Dedifferentiated amniotic fluid mesenchymal stem cell (primary cell): ENCODE data around the gene GRIN1.

ENCODE experiments used
- DNase-seq: peaks from one replicate; pipeline ENCODE4 v3.0.0-alpha.2; 2016; ENCODE audit errors: extremely low spot score

GRIN1 gene

DNA sequence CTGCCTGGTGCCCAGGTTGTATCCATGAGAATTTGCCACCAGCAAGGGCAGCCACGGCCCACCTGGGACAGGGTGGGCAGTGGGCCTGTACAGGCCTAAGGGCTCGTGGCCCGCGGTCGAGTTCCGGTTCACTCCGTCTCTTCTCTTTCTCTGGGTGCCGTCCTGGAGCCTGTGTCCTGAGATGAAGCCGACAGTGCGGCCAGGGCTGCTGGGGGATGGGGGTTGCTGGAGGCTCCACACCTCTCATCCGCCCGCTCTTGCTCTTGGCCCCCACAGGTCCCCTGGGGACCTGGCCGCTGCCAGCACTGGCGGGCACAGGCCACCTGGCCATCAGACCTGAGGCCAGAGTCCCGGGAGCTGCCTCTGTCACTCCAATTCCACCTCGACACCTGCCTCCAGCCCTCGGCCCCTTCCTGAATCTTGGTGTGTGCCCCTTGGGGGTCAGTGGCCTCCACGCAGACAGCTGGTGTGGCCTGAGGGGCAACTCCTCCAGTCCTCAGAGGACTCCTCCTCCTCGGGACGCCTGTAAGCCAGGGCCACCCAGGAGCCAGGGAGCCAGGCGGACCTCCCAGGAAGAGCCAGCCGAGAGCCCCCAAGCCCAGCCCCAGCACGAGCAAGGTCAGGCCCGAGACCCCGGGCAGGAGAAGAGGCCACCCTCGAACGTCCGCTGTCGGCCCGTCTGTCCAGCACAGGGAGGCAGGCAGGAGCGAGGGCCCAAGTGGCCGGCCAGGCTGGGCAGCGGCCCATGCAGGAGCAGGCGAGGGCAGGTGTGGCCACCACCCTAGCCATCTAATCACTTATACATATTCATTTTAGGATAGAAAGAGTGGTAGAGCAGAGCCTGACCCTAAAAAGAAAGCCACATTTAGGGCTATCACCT is 25.7 kb downstream of the GRIN1 start:
- DNase-seq = no peak

- no peak for DNase-seq
These were observed 26.4 kb downstream of the GRIN1 start for GRCh38 chr9:137165250-137165836.

GRCh38 chr9:137166380-137167229 is 27.7 kb downstream of the GRIN1 start:
- no peak for DNase-seq

DNA sequence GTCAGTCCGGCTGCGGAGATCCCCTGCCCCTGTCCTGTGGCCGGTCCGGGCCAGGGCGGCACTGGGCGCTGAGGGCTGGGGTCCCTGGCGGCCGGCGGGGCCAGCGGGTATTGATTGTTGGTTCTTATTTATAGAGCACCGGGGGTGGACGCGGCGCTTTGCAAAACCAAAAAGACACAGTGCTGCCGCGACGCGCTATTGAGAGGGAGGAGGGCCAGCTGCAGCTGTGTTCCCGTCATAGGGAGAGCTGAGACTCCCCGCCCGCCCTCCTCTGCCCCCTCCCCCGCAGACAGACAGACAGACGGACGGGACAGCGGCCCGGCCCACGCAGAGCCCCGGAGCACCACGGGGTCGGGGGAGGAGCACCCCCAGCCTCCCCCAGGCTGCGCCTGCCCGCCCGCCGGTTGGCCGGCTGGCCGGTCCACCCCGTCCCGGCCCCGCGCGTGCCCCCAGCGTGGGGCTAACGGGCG is 28.4 kb downstream of the GRIN1 start:
- no peak for DNase-seq

- DNase-seq = no peak
These were observed 29.0 kb downstream of the GRIN1 start for GRCh38 chr9:137167747-137168572.

DNA sequence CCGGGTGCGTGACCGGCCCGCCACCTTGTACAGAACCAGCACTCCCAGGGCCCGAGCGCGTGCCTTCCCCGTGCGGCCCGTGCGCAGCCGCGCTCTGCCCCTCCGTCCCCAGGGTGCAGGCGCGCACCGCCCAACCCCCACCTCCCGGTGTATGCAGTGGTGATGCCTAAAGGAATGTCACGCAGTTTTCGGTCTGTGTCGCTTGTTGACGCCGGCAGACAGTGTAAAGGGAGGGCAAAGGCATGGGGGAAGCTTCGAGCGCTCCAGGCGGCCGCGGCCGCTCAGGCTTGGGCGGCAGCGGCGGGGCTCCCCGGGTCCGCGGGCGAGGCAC is 29.6 kb downstream of the GRIN1 start:
- DNase-seq = no peak

DNA sequence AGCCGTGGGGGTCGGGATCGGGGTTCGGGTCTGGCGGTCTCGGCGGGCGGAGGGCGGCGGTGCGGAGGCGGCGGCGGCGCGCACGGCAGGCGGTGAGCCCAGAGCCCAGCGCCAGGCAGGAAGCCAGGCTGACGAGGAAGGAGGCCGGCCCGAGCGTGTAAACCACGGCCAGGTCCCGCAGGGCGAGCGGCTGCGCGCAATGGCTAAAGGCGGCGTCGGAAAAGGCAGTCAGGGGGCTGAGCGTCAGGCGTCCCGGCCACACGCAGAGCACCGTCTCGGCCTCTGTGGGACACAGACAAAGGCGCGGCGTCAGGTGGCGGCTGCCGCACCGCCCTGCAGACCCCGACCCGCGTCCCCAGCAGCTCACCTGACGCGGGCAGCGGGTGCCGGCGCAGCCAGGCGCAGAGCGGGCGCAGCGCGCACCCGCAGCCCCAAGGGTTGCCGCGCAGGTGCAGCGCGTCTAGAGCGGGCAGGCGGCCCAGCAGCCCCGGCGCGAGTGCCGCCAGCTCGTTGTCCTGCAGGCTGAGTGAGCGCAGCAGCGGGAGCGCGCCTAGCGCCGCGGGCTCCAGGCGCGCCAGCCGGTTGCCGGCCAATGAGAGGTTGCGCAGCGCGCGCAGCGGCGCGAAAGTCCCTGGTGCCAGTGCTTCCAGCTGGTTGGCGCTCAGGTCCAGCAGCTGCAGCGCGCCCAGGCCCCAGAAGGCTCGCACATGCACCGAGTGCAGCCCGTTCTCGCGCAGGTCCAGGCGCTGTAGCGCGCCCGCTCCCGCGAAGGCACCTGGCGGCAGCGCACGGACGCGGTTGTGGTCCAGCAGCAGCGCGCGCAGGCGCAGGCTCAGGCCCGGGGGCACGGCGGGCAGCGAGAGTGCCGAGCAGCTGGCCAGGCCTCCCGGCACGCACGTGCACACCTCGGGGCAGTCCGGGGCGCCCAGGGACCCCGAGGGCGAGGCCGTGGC is 30.2 kb downstream of the GRIN1 start:
- DNase-seq = no peak

GRCh38 chr9:137169896-137170358 is 31.0 kb downstream of the GRIN1 start, which contains the start of gene LRRC26:
TSS of gene LRRC26 (minus strand) at chr9:137170051. CDS start at chr9:137169943, 108 bp downstream.
- no peak for DNase-seq

DNA sequence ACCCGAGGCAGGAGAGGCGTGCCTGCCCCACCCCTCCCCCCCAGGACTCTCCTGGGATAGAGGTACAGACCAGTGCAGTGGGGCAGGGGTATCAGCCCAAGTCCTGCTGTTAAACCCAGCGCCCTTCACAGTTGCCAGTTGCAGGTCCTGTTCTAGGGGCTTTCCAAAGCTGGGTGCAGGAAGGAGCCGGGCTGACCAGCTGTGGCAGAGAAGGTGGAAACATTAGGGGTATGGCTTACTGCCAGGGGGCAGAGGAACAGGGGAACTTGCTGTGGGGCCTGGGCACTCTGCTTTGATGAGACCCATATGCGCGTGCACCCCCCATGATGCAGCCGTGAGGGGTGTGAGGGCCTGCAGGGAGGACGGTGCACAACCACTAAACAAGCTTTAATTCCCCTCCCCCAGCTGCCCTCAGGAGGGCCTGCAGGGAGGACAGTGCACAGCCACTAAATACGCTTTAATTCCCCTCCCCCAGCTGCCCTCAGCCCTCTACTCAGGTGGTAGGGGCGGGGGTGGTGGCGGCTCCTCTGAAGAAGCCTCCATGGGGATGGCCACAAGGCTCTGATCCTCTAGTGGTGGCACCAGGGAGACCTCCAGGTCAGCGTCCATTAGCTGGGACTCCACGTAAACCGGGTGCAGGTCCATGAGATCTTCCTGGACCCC is 31.7 kb downstream of the GRIN1 start:
- DNase-seq = no peak

- DNase-seq = no peak
These were observed 32.4 kb downstream of the GRIN1 start for GRCh38 chr9:137171149-137171900.

DNA sequence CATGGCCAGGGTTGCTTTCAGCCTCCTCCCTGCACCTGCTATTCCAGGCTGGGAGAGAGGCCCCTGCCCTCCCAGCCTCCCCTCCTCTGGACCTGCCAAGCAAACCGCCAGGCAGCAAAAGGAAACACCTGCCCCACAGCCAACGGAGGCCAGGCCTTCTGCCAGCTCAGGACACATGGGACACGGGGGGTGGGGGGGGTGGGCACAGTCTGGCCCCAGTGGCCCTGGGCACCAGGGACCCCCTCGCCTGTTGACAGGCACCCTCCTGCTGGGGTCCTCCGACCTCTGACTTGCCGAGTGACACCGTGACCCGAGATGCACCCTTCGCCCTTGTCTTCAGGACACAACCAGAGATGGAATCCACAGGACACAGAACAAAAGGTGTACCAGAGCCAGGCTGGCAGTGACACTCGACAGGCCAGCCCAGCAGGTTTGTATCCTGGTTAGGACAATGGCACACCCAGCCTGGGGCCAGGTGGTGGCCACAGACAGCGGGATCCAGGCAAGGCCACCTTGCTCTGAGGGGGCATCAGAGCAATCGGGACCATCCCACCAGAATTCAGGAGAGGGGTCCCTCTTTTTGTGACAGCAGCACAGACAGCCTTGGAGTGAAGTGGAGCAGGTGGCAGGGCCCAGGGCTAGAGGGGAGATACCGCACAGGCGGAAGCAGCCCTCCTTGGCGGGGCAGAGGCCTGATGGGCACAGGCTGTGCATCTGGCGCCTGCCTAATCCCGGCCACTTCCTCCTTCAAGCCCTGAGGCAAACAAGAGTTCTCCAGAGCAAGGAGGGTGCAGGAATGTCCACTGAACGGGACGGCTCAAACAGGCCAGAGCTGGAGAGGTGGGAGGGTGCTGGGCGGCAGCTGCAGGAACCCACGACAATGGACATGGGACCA is 34.2 kb downstream of the GRIN1 start:
- DNase-seq = no peak

DNA sequence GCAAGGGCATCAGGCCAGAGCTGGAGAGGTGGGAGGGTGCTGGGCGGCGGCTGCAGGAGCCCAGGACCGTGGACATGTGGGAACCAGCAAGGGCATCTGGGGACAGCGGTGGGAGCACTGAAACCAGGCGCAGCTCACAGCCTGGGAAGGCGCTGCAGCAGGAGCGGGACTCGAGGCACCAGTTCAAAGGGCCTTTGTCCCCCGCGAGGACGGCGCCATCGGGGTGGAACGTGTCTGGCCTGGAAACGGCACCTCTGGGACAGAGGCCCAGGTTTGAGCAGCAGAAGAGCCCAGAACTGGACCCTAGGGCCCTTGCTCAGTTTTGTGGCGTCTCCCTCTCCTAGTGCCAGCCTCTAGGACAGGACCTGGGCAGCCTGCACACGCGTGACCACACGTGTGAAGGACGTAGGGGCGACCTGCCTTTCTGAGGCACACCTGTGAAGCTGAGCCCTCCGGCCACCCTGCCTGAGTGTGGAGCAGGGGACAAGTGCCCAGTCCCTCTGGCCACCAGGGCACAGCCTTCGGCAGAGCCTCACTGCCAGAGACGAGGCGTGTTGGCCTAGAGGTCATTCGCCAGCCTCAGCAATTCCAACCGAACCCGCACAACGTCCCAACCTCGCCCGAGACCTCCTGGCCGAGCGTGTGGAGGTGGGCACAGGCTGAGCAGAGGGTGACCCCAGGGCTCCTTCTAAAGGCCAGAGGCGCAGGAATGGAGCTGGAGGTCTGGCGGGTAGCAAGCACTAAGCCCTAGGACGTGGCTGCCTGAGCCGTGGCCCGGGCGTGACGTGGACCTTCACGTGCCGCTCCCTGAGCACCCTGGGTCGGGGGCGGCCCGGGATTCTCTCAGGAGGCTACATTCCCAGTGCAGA is 35.1 kb downstream of the GRIN1 start:
- no peak for DNase-seq

GRCh38 chr9:137174722-137175293 is 35.9 kb downstream of the GRIN1 start:
- DNase-seq = no peak

DNA sequence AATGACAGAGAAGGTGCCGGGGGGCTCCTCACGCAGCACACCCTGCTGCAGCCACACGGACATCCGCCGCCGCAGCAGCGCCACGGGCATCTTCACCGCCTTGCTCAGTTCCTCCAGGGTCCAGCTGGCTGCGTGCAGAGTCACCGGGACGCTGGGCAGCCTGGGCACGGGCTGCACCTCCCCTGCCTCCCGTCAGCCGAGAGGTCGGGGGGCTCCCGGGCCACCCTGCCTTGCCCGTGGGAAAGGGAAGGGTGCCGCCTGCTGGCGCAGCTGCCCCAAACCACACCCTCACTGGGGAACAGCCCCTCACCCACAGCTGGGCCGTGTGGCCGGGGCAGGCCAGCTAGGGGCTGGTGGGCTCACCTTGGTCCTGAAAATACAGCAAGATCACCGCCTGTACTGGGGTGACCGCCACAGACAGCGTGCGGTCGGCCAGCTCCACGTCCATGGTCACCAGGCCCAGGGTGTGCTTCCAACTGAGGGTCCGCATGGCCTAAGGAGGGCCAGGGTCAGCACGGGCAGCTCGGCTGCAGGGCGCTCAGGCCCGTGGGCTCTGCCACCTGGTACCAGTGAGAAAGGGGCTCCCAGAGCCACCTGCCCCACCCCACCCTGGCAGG is 36.5 kb downstream of the GRIN1 start:
- DNase-seq = no peak

DNA sequence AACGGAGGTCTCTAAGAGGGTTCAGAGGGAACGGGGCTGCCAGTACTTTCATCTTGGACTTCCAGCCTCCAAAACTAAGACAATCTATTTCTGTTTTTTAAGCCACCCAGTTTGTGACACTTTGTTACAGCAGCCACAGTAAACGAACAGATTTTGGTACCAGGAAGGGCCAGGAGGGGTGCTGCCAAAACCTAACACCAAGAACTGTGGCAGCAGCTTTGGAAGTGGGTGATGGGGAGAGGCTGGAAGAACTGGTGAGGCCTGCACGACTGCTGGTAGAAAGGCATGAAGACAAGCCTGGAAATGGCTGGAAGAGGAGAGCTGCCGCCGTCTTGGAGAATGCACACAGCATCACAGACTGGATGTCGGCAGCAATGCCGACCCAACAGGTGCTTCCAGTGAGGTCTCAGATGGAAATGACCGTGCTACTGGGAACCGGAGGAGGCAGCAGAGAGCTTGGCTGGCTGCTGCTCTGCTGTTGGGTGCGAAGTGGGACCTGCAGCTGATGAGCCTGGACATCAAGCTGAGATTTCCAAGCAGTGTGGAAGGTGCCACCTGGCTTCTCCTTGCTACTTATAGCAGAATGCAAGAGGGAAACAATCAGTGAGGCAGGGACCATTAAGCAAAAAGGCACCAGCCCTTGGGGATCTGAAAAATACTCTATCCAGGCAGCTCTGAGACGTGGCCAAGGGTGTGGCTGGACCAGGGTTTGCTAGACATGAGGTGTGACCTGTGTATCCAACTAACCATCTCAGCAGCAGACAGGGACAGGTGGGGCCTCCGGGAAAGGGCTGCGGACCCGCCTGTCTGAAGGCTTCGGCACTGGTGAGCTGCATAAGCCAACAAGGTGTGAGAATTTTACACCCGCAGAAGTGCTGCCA is 37.6 kb downstream of the GRIN1 start:
- no peak for DNase-seq
